HG03439 (cell line): Measurements from ENCODE around the gene SSBP2.

ENCODE experiments used
- ATAC-seq: cut with Tn5 transposase; IDR thresholded peaks from one replicate; pipeline ENCODE4 v1.9.1; 2021; ENCODE audit warnings: mild to moderate bottlenecking, moderate library complexity; ENCODE audit not compliant: unreplicated experiment

The SSBP2 gene

GRCh38 chr5:81400375-81400774, 350.5 kb downstream of the SSBP2 start:
- no peak for ATAC-seq

GRCh38 chr5:81398741-81399140, 352.2 kb downstream of the SSBP2 start:
- no peak for ATAC-seq

GRCh38 chr5:81397176-81397575, 353.7 kb downstream of the SSBP2 start:
- ATAC-seq = no peak

GRCh38 chr5:81395262-81395661, 355.6 kb downstream of the SSBP2 start:
- no peak for ATAC-seq

GRCh38 chr5:81393783-81394718, 356.8 kb downstream of the SSBP2 start, which contains the start of gene ACOT12:
Gene ACOT12 (minus strand): TSS chr5:81394134. CDS start chr5:81394114, 20 bp downstream.
- ATAC-seq = no peak

- no peak for ATAC-seq
Measured at GRCh38 chr5:81393430-81393782, 357.5 kb downstream of the SSBP2 start.

GRCh38 chr5:81389025-81389424, 361.9 kb downstream of the SSBP2 start:
- no peak for ATAC-seq

- no peak for ATAC-seq
Measured at GRCh38 chr5:81388169-81388568, 362.7 kb downstream of the SSBP2 start.

- no peak for ATAC-seq
Measured at GRCh38 chr5:81383867-81384266, 367.0 kb downstream of the SSBP2 start.

GRCh38 chr5:81371354-81371876, 379.5 kb downstream of the SSBP2 start:
- ATAC-seq = no peak

- no peak for ATAC-seq
Measured at GRCh38 chr5:81370912-81371311, 380.0 kb downstream of the SSBP2 start.

GRCh38 chr5:81365541-81365940, 385.4 kb downstream of the SSBP2 start:
- no peak for ATAC-seq

GRCh38 chr5:81363093-81363871, 387.6 kb downstream of the SSBP2 start:
- ATAC-seq = no peak
